Common myeloid progenitor, CD34-positive (primary cell): ENCODE data around the gene NRTN.

Experiments used
- CTCF ChIA-PET: fragments of 350-600 bp; sonication (Branson Sonifier 250); formaldehyde crosslinking; loops from one replicate; lab custom pipeline; 2021; ENCODE audit warnings: antibody characterized with exemption; lab: Charles Lee
- POLR2A ChIA-PET: fragments of 350-600 bp; sonication (Branson Sonifier 250); formaldehyde crosslinking; loops from one replicate; lab custom pipeline; 2021; ENCODE audit warnings: antibody characterized with exemption; lab: Charles Lee
- DNase-seq, 3 donors: peaks; one replicate each; pipeline versions ENCODE4 v3.0.0 to v3.0.0-alpha.2; 2013
- H3K27ac ChIP-seq, 2 experiments: 1 replicate in 1 of 2; 2 replicates in 1 of 2; pipeline ENCODE4 v1.7.0; 2013; ENCODE audit warnings: inconsistent platforms in 2 of 2, low read length in 2 of 2, mild to moderate bottlenecking in 2 of 2, low read depth in 1 of 2, moderate library complexity in 1 of 2; ENCODE audit not compliant: severe bottlenecking in 2 of 2, insufficient read depth in 1 of 2, poor library complexity in 1 of 2
- H3K27me3 ChIP-seq, 5 experiments: replicated peaks in 2 of 5; 1 replicate in 3 of 5; 2 replicates in 2 of 5; pipeline versions ENCODE4 v1.6.1 to v1.7.0; 2013; ENCODE audit warnings: low read length in 4 of 5, mild to moderate bottlenecking in 2 of 5, moderate library complexity in 2 of 5, inconsistent platforms in 1 of 5; ENCODE audit not compliant: insufficient read depth in 5 of 5, control insufficient read depth in 4 of 5
- H3K36me3 ChIP-seq, 4 experiments: 1 replicate in 2 of 4; 2 replicates in 2 of 4; pipeline versions ENCODE4 v1.6.1 to v1.7.0; 2013; ENCODE audit warnings: low read length in 3 of 4, control low read depth in 1 of 4, mild to moderate bottlenecking in 1 of 4; ENCODE audit not compliant: control insufficient read depth in 4 of 4, insufficient read depth in 4 of 4
- H3K4me1 ChIP-seq, 4 experiments: 1 replicate in 3 of 4; 2 replicates in 1 of 4; pipeline versions ENCODE4 v1.6.1 to v1.7.1; 2013; ENCODE audit warnings: low read length in 3 of 4, mild to moderate bottlenecking in 3 of 4, control low read depth in 1 of 4, inconsistent platforms in 1 of 4, moderate library complexity in 1 of 4; ENCODE audit not compliant: control insufficient read depth in 4 of 4, insufficient read depth in 4 of 4; ENCODE audit errors: control extremely low read depth in 1 of 4
- H3K4me3 ChIP-seq, 7 experiments: 1 replicate in 4 of 7; 2 replicates in 3 of 7; pipeline versions ENCODE4 v1.5.1 to v1.7.0; 2013; ENCODE audit warnings: mild to moderate bottlenecking in 7 of 7, low read length in 6 of 7, moderate library complexity in 6 of 7, inconsistent platforms in 2 of 7, low read depth in 2 of 7, control low read depth in 1 of 7; ENCODE audit not compliant: insufficient read depth in 4 of 7, control insufficient read depth in 1 of 7; ENCODE audit errors: extremely low read depth in 1 of 7
- H3K9me3 ChIP-seq, 5 experiments: 1 replicate in 4 of 5; 2 replicates in 1 of 5; pipeline versions ENCODE4 v1.6.1 to v1.7.1; 2013; ENCODE audit warnings: low read length in 4 of 5, mild to moderate bottlenecking in 2 of 5, inconsistent platforms in 1 of 5, low read depth in 1 of 5, moderate library complexity in 1 of 5; ENCODE audit not compliant: control insufficient read depth in 4 of 5, insufficient read depth in 2 of 5; ENCODE audit errors: control extremely low read depth in 1 of 5
- WGBS: methylation state at CpG from one replicate; pipeline ENCODE4 v1.1.5; 2013; ENCODE audit not compliant: insufficient coverage; 5-methylcytosine and 5-hydroxymethylcytosine counted together

NRTN gene

GRCh38 chr19:5827342-5827890, 22.5 kb downstream of the NRTN start:
- ChIA-PET CTCF (interaction anchor here (0.6 to 5.3 kb wide), 7 partner anchors 12 to 199 kb away, joined by 3 to 30 read pairs (median 4); partner anchors contain the start of genes CATSPERD, FUT6 and NRTN), POLR2A (interaction anchor here (1.2 to 2.6 kb wide), 7 partner anchors 11 to 77 kb away, joined by 4 to 13 read pairs (median 5); partner anchors contain the start of genes DUS3L, FUT6, NDUFA11 and NRTN)
- Histone ChIP-seq H3K36me3 (no peaks in the 10 kb centered on the region), H3K4me1 (peaks cover 0 to 31% (median 29%) of the 10 kb centered on the region in 4 experiments), H3K9me3 (no peaks in the 10 kb centered on the region), H3K27me3 (no peaks in the 10 kb centered on the region), H3K27ac (peak overlapping the region in 1 of 2 experiments; percentile 85), H3K4me3 (peak overlapping the region in 6 of 7 experiments; percentile 46 to 93 (median 75))
- DNase-seq = no peak
- WGBS = 20% methylated on average over 25 of the region's 37 CpGs

DNA sequence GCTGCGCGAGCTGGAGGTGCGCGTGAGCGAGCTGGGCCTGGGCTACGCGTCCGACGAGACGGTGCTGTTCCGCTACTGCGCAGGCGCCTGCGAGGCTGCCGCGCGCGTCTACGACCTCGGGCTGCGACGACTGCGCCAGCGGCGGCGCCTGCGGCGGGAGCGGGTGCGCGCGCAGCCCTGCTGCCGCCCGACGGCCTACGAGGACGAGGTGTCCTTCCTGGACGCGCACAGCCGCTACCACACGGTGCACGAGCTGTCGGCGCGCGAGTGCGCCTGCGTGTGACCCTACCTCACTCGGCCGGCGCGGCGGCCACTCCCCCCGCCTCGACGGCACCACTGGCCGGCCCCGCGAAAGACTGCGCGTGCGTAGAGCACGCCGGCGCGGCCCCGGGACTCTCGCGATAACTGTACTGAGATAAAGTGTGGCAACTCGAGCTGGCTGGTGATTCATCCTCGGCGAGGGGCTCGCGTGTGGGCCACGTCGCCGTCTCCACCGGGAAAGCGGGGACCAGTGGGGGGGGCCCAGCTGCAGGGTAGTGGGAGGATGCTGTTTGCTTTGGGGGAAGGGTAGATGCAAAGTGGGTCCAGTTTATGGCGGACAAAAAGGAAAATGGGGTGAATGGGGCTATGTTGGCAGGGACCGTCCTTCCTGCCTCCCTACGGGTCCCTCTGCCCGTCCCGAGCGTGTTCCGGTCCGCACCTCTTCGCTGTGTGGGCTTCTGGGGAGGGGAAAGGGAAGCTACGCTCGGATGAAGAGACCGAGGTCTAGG, 23.2 kb downstream of the NRTN start:
- ChIA-PET CTCF (interaction anchor here (0.6 to 5.3 kb wide), 9 partner anchors 12 to 198 kb away, joined by 3 to 30 read pairs (median 4); partner anchors contain the start of genes FUT6 and NRTN), POLR2A (interaction anchor here (0.7 to 2.6 kb wide), 9 partner anchors 10 to 76 kb away, joined by 3 to 13 read pairs (median 5); partner anchors contain the start of genes DUS3L, FUT6, NDUFA11 and NRTN)
- DNase-seq = peak; percentile 93 to 96 (median 96)
- Histone ChIP-seq H3K4me1 (peaks cover 0 to 31% (median 29%) of the 10 kb centered on the region in 4 experiments), H3K9me3 (no peaks in the 10 kb centered on the region), H3K4me3 (peak overlapping the region; percentile 46 to 93 (median 74)), H3K36me3 (no peaks in the 10 kb centered on the region), H3K27me3 (no peaks in the 10 kb centered on the region), H3K27ac (peak overlapping the region; percentile 33 to 85)
- WGBS = under 1% methylated on average over 78 of the region's 91 CpGs

GRCh38 chr19:5828661-5829566, 24.0 kb downstream of the NRTN start:
- POLR2A ChIA-PET = interaction anchor here (0.7 to 2.6 kb wide), 8 partner anchors 9 to 75 kb away, joined by 3 to 13 read pairs (median 5); partner anchors contain the start of genes FUT6, NDUFA11, NRTN and VMAC
- 2% methylated on average over 33 of the region's 47 CpGs for WGBS
- H3K27me3 ChIP-seq = no peaks in the 10 kb centered on the region
- H3K36me3 ChIP-seq = no peaks in the 10 kb centered on the region
- peaks cover 0 to 31% (median 29%) of the 10 kb centered on the region in 4 experiments for H3K4me1 ChIP-seq
- CTCF ChIA-PET = interaction anchor here (0.6 to 5.3 kb wide), 7 partner anchors 11 to 532 kb away, joined by 3 to 30 read pairs (median 4); partner anchors contain the start of genes FUT6 and NRTN
- H3K27ac ChIP-seq = peak overlapping the region; percentile 33 to 85
- no peaks in the 10 kb centered on the region for H3K9me3 ChIP-seq
- peak in 2 of 3 donors; percentile 57 to 64 for DNase-seq
- peak overlapping the region; percentile 46 to 93 (median 74) for H3K4me3 ChIP-seq

DNA sequence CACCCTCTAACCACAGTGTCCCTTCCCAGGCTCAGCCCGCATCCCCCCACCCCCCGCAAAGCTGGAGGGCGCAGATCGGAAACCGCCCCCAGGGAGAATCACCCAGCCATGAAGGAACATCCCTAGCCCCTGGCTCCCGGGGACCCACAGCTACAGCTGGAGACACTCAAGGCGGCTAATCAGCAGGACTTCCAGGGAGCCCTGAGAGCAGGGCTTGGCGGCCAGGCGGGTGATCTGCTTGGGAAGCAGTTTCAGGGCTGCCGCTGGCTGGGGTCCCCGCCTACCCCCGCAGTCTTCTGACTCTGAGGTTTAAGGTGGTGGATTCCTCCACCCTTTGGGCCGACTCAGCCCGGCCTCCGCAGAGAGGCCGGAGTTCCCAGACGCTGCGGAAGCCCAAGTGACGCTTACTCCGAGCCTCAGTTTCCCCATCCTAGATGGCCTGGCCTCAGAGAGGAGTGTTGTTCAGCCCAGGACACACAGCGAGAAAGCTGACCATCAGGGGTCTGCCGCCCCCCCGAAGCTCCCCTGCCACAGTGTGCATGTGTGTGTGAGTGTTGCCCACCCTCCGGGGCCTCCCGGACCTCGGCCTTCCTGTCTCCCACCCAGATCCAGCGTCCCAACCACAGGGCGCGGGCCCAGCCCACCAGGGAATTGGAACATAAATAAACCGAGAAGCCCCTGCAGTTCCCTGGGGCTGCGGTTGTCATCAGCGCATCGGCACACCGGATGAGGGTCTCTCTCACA, 24.9 kb downstream of the NRTN start:
- no peaks in the 10 kb centered on the region for H3K9me3 ChIP-seq
- peaks cover 0 to 31% (median 29%) of the 10 kb centered on the region in 4 experiments for H3K4me1 ChIP-seq
- peak overlapping the region in 3 of 7 experiments; percentile 61 to 93 (median 76) for H3K4me3 ChIP-seq
- H3K27me3 ChIP-seq = no peaks in the 10 kb centered on the region
- H3K36me3 ChIP-seq = no peaks in the 10 kb centered on the region
- no peak for DNase-seq
- POLR2A ChIA-PET = interaction anchor here (2.4 to 2.6 kb wide), 3 partner anchors 8 to 75 kb away, joined by 7 to 13 read pairs (median 10); partner anchors contain the start of genes NRTN and VMAC
- no peak overlapping the region for H3K27ac ChIP-seq
- 89% methylated on average over 25 of the region's 34 CpGs for WGBS
- CTCF ChIA-PET = interaction anchor here (0.6 to 5.3 kb wide), 3 partner anchors 25 to 531 kb away, joined by 3 to 30 read pairs (median 3); partner anchors contain the start of gene NRTN

DNA sequence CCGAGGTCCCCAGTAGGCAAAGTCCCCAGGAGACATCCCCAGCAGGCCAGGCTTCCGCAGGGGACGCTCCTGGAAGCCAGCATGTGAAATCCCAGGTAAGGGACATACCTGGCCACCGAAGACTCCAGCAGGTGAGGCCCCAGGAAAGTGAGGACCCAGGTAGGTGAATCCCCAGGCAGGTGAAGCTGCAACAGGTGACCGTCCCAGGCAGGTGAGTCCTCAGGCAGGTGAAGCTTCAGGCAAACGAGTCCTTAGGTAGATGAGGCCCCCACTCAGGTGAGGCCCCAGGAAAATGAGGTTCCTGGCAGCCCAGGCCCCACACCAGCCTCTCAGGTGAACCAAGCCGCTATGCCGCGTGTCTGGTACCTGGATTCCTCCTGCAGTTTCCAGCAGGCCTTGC, 26.3 kb downstream of the NRTN start:
- Histone ChIP-seq H3K36me3 (no peaks in the 10 kb centered on the region), H3K4me3 (no peak overlapping the region), H3K27ac (no peak overlapping the region), H3K9me3 (no peaks in the 10 kb centered on the region), H3K27me3 (no peaks in the 10 kb centered on the region), H3K4me1 (peaks cover 0 to 30% (median 28%) of the 10 kb centered on the region in 4 experiments)
- 95% methylated on average over 8 of the region's 9 CpGs for WGBS
- no peak for DNase-seq
- CTCF ChIA-PET = no interaction called here
- POLR2A ChIA-PET = no interaction called here

DNA sequence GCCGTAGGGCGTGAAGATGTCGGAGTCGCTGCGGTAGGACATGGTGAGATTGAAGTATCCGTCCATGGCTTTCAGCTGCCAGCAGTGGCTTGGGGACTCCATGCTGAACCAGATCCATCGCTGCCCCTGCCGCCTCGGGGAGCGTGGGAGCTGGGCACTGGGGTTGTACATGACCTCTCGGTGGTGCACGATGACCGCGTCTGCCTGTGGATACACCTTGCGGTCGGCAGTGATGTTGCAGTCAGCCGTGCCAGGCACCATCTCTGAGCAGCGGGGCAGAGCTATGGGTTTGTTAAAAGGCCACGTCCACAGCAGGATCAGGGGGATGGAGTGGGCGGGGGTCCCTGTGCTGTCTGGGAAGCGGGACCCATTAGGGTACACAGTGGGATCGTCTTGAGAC, 27.2 kb downstream of the NRTN start:
- H3K4me1 ChIP-seq = peaks cover 0 to 21% (median 19%) of the 10 kb centered on the region in 4 experiments
- WGBS = 95% methylated on average over 20 of the region's 22 CpGs
- no peaks in the 10 kb centered on the region for H3K9me3 ChIP-seq
- H3K27ac ChIP-seq = no peak overlapping the region
- ChIA-PET POLR2A (no interaction called here), CTCF (interaction anchor here (1.1 to 1.7 kb wide), 2 partner anchors 28 to 38 kb away, joined by 3 to 5 read pairs; no protein-coding TSS in a partner anchor)
- no peaks in the 10 kb centered on the region for H3K36me3 ChIP-seq
- H3K4me3 ChIP-seq = no peak overlapping the region
- H3K27me3 ChIP-seq = no peaks in the 10 kb centered on the region
- no peak for DNase-seq
